CD4-positive, alpha-beta memory T cell (primary cell): Measurements from ENCODE around the gene LYRM4. TPM values are rescaled to one million over a fixed set of nuclear protein-coding genes. Genes with fewer than 3 reads are reported as not detected.

Experiments
- CTCF ChIA-PET: fragments of 350-600 bp; sonication (Branson Sonifier 250); formaldehyde crosslinking; loops from one replicate; lab custom pipeline; 2021; ENCODE audit warnings: inconsistent platforms; ENCODE audit not compliant: partially characterized antibody; lab: Charles Lee
- POLR2A ChIA-PET: fragments of 350-600 bp; sonication (Branson Sonifier 250); formaldehyde crosslinking; loops from one replicate; lab custom pipeline; 2021; ENCODE audit not compliant: partially characterized antibody; lab: Charles Lee
- DNase-seq, 5 donors: peaks; one replicate each; pipeline versions ENCODE4 v3.0.0 to v3.0.0-alpha.2; 2020 to 2022; ENCODE audit warnings: mixed read lengths in 1 of 5
- H3K27ac ChIP-seq: one replicate; pipeline ENCODE4 v1.7.0; 2013; ENCODE audit warnings: low read depth, low read length
- H3K27me3 ChIP-seq: 2 replicates; pipeline ENCODE4 v1.7.0; 2013; ENCODE audit warnings: mild to moderate bottlenecking, low read length, moderate library complexity; ENCODE audit not compliant: insufficient read depth
- H3K36me3 ChIP-seq: 2 replicates; pipeline ENCODE4 v1.7.0; 2013; ENCODE audit warnings: mild to moderate bottlenecking, low read length, moderate library complexity; ENCODE audit not compliant: insufficient read depth
- H3K4me1 ChIP-seq: 2 replicates; pipeline ENCODE4 v1.7.0; 2013; ENCODE audit warnings: mild to moderate bottlenecking, low read length, moderate library complexity; ENCODE audit not compliant: insufficient read depth
- H3K4me3 ChIP-seq, 2 donors: one replicate each; pipeline ENCODE4 v1.7.0; 2013; ENCODE audit warnings: low read length in 2 of 2, mild to moderate bottlenecking in 1 of 2
- H3K9me3 ChIP-seq, 2 donors: one replicate each; pipeline ENCODE4 v1.7.0; 2013; ENCODE audit warnings: low read length in 2 of 2, control low read depth in 1 of 2; ENCODE audit not compliant: control insufficient read depth in 1 of 2
- H3K27ac Mint-ChIP-seq, 7 donors: one replicate each; pipeline ENCODE4 v1.8.0; 2020 to 2021; ENCODE audit warnings: mixed read lengths in 7 of 7, mild to moderate bottlenecking in 6 of 7, inconsistent platforms in 3 of 7, moderate library complexity in 3 of 7
- H3K27me3 Mint-ChIP-seq, 2 donors: one replicate each; pipeline ENCODE4 v1.8.0; 2020 to 2021; ENCODE audit warnings: mixed read lengths in 2 of 2
- H3K36me3 Mint-ChIP-seq, 2 donors: one replicate each; pipeline ENCODE4 v1.8.0; 2020 to 2021; ENCODE audit warnings: mixed read lengths in 2 of 2, inconsistent platforms in 1 of 2, mild to moderate bottlenecking in 1 of 2
- H3K4me1 Mint-ChIP-seq, 4 donors: one replicate each; pipeline ENCODE4 v1.8.0; 2020 to 2021; ENCODE audit warnings: mixed read lengths in 4 of 4, mild to moderate bottlenecking in 1 of 4
- H3K4me3 Mint-ChIP-seq, 8 donors: one replicate each; pipeline ENCODE4 v1.8.0; 2020 to 2021; ENCODE audit warnings: mixed read lengths in 8 of 8, mild to moderate bottlenecking in 7 of 8, moderate library complexity in 6 of 8, inconsistent platforms in 3 of 8
- H3K9me3 Mint-ChIP-seq, 8 donors: one replicate each; pipeline ENCODE4 v1.8.0; 2020 to 2021; ENCODE audit warnings: mixed read lengths in 8 of 8, mild to moderate bottlenecking in 5 of 8, inconsistent platforms in 3 of 8, moderate library complexity in 1 of 8
- intact Hi-C: fragments of 100-400 bp; cut with micrococcal nuclease; formaldehyde crosslinking; loops from one replicate; pipeline ENCODE4 v1.15.1; 2023
- polyA plus RNA-seq, 2 donors: library from polyadenylated mRNA; unstranded; fragments of 300-500 nt; fragmentation: Illumina TruSeq; gene quantifications; one replicate each; pipeline ENCODE4 v1.2.3, GENCODE V29; 2021
- total RNA-seq, 2 experiments: library from RNA; stranded (reverse); gene quantifications; one replicate each; pipeline ENCODE4 v1.2.3, GENCODE V29; 2021

The LYRM4 gene
- total and polyA plus RNA-seq, 4 experiments from 2014 or later, result 10.6 to 26.4 (median 15.2) TPM

- H3K27me3 Mint-ChIP-seq, result no peaks in the 10 kb centered on the region
- peaks cover 6 to 26% of the 10 kb centered on the region in 2 donors for H3K36me3 Mint-ChIP-seq
- CTCF ChIA-PET, result interaction anchor here (0.9 to 1.4 kb wide), 3 partner anchors 75 to 79 kb away, joined by 3 to 7 read pairs (median 4); no protein-coding TSS in a partner anchor
- Histone ChIP-seq H3K27me3 (no peaks in the 10 kb centered on the region), H3K36me3 (no peaks in the 10 kb centered on the region), H3K9me3 (no peaks in the 10 kb centered on the region), H3K4me3 (no peak overlapping the region), H3K4me1 (no peaks in the 10 kb centered on the region), H3K27ac (no peak overlapping the region)
- POLR2A ChIA-PET, result no interaction called here
- no peaks in the 10 kb centered on the region for H3K9me3 Mint-ChIP-seq
- no peak for DNase-seq
- H3K27ac Mint-ChIP-seq, result no peak overlapping the region
- H3K4me3 Mint-ChIP-seq, result no peak overlapping the region
- intact Hi-C loops, result no loop called here
- peaks cover 0 to 1% (median 0%) of the 10 kb centered on the region in 4 donors for H3K4me1 Mint-ChIP-seq
These were observed 41.6 kb downstream of the LYRM4 start for GRCh38 chr6:5219011-5219691.

DNA sequence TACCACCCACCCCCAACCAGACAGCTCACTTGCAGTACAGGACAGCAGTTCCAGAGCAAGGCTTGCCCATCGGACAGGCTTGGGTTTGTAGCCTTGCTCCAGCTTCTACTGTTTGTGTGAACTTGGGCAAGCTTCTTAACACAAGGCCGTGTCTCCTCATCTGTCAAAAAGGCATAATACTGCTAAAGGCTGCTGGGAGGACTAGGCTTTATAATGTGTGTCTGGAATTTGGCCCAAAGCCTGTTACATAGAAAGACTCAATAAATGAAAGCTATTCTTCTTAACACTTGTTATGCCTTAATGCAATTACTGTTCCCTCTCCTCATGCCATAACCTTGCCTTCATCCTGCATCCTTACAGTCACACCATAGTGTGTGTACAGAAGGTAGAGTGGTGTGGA, 43.4 kb downstream of the LYRM4 start:
- H3K4me3 Mint-ChIP-seq, result no peak overlapping the region
- CTCF ChIA-PET, result no interaction called here
- H3K4me1 Mint-ChIP-seq, result peaks cover 0 to 1% (median 0%) of the 10 kb centered on the region in 4 donors
- H3K27ac Mint-ChIP-seq, result peak overlapping the region in 1 of 7 donors; percentile 52
- H3K36me3 Mint-ChIP-seq, result peaks cover 19 to 34% of the 10 kb centered on the region in 2 donors
- Histone ChIP-seq H3K4me1 (no peaks in the 10 kb centered on the region), H3K27ac (no peak overlapping the region), H3K27me3 (no peaks in the 10 kb centered on the region), H3K36me3 (peaks cover 8% of the 10 kb centered on the region), H3K4me3 (no peak overlapping the region), H3K9me3 (no peaks in the 10 kb centered on the region)
- H3K9me3 Mint-ChIP-seq, result no peaks in the 10 kb centered on the region
- POLR2A ChIA-PET, result interaction anchor here (0.5 kb wide), 1 partner anchor 177 kb away, joined by 3 read pairs; no protein-coding TSS in a partner anchor
- no peak for DNase-seq
- no peaks in the 10 kb centered on the region for H3K27me3 Mint-ChIP-seq
- intact Hi-C loops, result no loop called here

GRCh38 chr6:5215799-5216198, 45.0 kb downstream of the LYRM4 start:
- ChIA-PET POLR2A (no interaction called here), CTCF (no interaction called here)
- intact Hi-C loops, result no loop called here
- no peak overlapping the region for H3K27ac Mint-ChIP-seq
- H3K27me3 Mint-ChIP-seq, result no peaks in the 10 kb centered on the region
- H3K36me3 Mint-ChIP-seq, result peaks cover 19 to 26% of the 10 kb centered on the region in 2 donors
- DNase-seq, result no peak
- H3K9me3 ChIP-seq, result no peaks in the 10 kb centered on the region
- H3K27ac ChIP-seq, result no peak overlapping the region
- no peak overlapping the region for H3K4me3 Mint-ChIP-seq
- H3K4me3 ChIP-seq, result no peak overlapping the region
- no peaks in the 10 kb centered on the region for H3K9me3 Mint-ChIP-seq
- peaks cover 8% of the 10 kb centered on the region for H3K36me3 ChIP-seq
- H3K4me1 Mint-ChIP-seq, result peaks cover 0 to 4% (median 2%) of the 10 kb centered on the region in 4 donors
- no peaks in the 10 kb centered on the region for H3K27me3 ChIP-seq
- H3K4me1 ChIP-seq, result no peaks in the 10 kb centered on the region

DNA sequence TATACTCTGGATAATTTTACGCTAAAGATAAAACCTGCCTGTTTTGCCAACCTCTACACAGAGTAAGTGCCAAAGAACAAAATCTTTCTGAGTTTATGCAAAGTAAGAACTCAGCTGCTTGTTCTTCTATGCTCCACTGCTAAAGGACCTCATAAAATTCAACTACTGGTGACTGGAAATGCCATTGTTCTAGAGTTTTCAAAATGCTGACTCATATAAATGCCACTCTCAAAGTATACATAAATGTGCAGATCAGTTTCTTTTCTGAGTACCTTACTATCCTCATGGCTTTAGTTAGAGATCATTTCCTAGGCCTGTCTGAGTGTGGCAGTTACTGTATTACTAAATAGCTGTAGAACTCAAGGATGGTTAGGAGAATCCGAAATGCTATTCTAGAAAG, 45.6 kb downstream of the LYRM4 start:
- peaks cover 8% of the 10 kb centered on the region for H3K36me3 ChIP-seq
- no peaks in the 10 kb centered on the region for H3K27me3 Mint-ChIP-seq
- no peaks in the 10 kb centered on the region for H3K9me3 Mint-ChIP-seq
- H3K4me3 ChIP-seq, result no peak overlapping the region
- intact Hi-C loops, result no loop called here
- ChIA-PET CTCF (interaction anchor here (1.3 kb wide), 1 partner anchor 88 kb away, joined by 3 read pairs; no protein-coding TSS in a partner anchor), POLR2A (no interaction called here)
- no peak overlapping the region for H3K27ac Mint-ChIP-seq
- no peaks in the 10 kb centered on the region for H3K4me1 ChIP-seq
- no peaks in the 10 kb centered on the region for H3K9me3 ChIP-seq
- H3K27me3 ChIP-seq, result no peaks in the 10 kb centered on the region
- peaks cover 0 to 4% (median 2%) of the 10 kb centered on the region in 4 donors for H3K4me1 Mint-ChIP-seq
- peaks cover 19 to 26% of the 10 kb centered on the region in 2 donors for H3K36me3 Mint-ChIP-seq
- no peak overlapping the region for H3K27ac ChIP-seq
- no peak overlapping the region for H3K4me3 Mint-ChIP-seq
- DNase-seq, result no peak

DNA sequence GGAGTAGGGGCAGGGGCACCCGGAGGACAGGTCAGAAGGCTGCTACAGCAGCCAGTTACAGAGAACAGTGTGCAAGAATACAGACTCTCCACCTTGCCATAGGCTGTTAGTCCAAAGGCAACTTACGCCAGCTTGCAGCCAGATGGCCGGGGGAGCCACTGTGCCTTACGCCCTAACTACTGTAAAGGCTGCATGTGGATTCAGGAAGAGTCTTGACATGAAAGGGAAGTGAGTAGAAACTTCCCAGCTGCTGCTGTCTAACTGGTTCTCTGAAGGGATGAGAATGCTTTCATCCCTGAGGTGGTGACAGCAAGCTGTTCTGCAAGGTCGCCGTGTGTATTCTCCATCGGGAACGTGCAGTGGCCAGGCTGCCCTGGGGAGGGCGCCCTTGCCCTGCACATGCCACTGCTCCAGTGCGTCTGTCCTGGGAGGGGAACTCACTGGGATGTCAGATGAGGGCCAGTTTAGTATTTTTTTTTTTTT, 46.1 kb downstream of the LYRM4 start:
- H3K36me3 ChIP-seq, result peaks cover 8% of the 10 kb centered on the region
- ChIA-PET CTCF (interaction anchor here (1.3 kb wide), 1 partner anchor 88 kb away, joined by 3 read pairs; no protein-coding TSS in a partner anchor), POLR2A (no interaction called here)
- H3K27me3 Mint-ChIP-seq, result no peaks in the 10 kb centered on the region
- no peak overlapping the region for H3K27ac ChIP-seq
- no peaks in the 10 kb centered on the region for H3K9me3 ChIP-seq
- intact Hi-C loops, result no loop called here
- H3K27ac Mint-ChIP-seq, result no peak overlapping the region
- no peak overlapping the region for H3K4me3 ChIP-seq
- H3K4me1 Mint-ChIP-seq, result peaks cover 0 to 4% (median 2%) of the 10 kb centered on the region in 4 donors
- peaks cover 19 to 26% of the 10 kb centered on the region in 2 donors for H3K36me3 Mint-ChIP-seq
- H3K9me3 Mint-ChIP-seq, result no peaks in the 10 kb centered on the region
- no peaks in the 10 kb centered on the region for H3K4me1 ChIP-seq
- no peaks in the 10 kb centered on the region for H3K27me3 ChIP-seq
- DNase-seq, result no peak
- H3K4me3 Mint-ChIP-seq, result no peak overlapping the region

GRCh38 chr6:5213836-5214235, 46.9 kb downstream of the LYRM4 start:
- Mint-ChIP-seq H3K9me3 (no peaks in the 10 kb centered on the region), H3K36me3 (peaks cover 19 to 26% of the 10 kb centered on the region in 2 donors), H3K27ac (no peak overlapping the region), H3K4me3 (no peak overlapping the region), H3K27me3 (no peaks in the 10 kb centered on the region), H3K4me1 (peaks cover 0 to 4% (median 2%) of the 10 kb centered on the region in 4 donors)
- H3K4me1 ChIP-seq, result no peaks in the 10 kb centered on the region
- DNase-seq, result no peak
- no peak overlapping the region for H3K4me3 ChIP-seq
- H3K9me3 ChIP-seq, result no peaks in the 10 kb centered on the region
- peaks cover 8% of the 10 kb centered on the region for H3K36me3 ChIP-seq
- POLR2A ChIA-PET, result no interaction called here
- H3K27me3 ChIP-seq, result no peaks in the 10 kb centered on the region
- CTCF ChIA-PET, result interaction anchor here (1.3 kb wide), 1 partner anchor 89 kb away, joined by 3 read pairs; no protein-coding TSS in a partner anchor
- no peak overlapping the region for H3K27ac ChIP-seq
- intact Hi-C loops, result no loop called here

DNA sequence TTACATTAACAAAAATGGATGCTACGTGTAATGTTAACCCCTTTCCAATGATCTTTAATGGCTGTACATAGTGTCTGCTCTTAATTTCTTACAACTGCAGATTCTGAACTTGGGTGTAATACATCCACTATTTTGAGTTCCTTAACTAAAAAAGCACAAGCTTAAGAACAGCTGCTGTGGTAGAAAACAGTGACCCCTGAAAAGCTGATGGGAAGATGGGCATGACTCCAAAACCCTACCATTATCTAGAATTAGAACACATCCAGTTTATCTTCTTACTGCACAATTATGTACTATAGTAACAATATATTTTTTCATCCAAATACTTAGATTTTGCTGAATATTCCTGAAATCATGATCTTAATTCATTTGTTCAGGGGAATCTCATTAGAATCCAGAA, 49.3 kb downstream of the LYRM4 start:
- Mint-ChIP-seq H3K27ac (no peak overlapping the region), H3K9me3 (no peaks in the 10 kb centered on the region), H3K4me1 (peaks cover 0 to 3% (median 2%) of the 10 kb centered on the region in 4 donors), H3K27me3 (no peaks in the 10 kb centered on the region), H3K4me3 (no peak overlapping the region), H3K36me3 (peaks cover 19 to 32% of the 10 kb centered on the region in 2 donors)
- Histone ChIP-seq H3K4me1 (no peaks in the 10 kb centered on the region), H3K27me3 (no peaks in the 10 kb centered on the region), H3K9me3 (no peaks in the 10 kb centered on the region), H3K27ac (no peak overlapping the region), H3K36me3 (peaks cover 8% of the 10 kb centered on the region), H3K4me3 (no peak overlapping the region)
- POLR2A ChIA-PET, result no interaction called here
- DNase-seq, result no peak
- intact Hi-C loops, result no loop called here
- CTCF ChIA-PET, result no interaction called here
